Stimulated activated CD4-positive, alpha-beta T cell treated with anti-CD3 and anti-CD28 coated beads, Interleukin-4, amount 100 ng/mL, for 48 hours (primary cell): ENCODE measurements around the gene PRDM16.

Experiments
- DNase-seq, 2 donors: peaks; one replicate each; pipeline ENCODE4 v3.0.0-alpha.2; 2020; ENCODE audit warnings: low read depth in 2 of 2

Gene PRDM16

DNA sequence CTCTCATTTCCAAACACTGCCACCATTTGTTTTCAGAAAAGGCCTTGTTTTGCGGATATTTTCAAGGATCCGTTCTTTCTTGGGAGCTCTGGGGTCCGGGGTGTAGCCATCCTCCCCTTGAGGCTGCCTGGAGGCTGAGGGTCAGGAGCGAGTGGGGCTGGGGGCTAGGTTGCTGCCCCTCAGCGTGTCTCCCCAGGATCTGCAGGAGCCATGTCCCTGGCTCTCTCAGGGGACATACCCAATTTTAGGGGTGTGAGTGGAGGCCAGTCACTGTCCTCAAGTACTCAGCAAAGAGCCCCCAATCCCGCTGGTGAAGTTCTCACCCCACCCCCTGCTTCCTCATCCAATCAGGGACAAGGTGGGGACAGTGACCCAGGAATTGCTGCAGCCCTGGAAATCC, 15.0 kb upstream of the PRDM16 start:
- DNase-seq = no peak

DNA sequence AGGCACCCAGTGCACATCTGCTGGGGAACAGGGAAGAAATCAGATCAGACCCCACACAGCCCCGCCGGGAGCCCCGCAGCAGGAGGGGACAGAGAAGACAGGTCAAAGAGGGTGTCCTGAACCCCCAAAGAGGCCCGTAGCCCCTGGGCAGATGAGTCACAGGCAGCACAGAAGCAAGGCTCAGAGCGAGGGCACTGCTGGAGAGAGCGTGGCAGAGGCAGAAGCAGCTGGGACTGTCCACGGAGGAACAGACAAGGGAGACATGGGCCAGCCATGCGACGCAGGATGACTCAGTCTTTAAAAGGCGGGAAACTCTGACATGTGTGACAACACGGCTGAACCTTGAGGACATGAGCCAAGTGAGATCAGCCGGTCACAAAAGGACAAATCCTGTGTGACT, 14.5 kb upstream of the PRDM16 start:
- no peak for DNase-seq

DNA sequence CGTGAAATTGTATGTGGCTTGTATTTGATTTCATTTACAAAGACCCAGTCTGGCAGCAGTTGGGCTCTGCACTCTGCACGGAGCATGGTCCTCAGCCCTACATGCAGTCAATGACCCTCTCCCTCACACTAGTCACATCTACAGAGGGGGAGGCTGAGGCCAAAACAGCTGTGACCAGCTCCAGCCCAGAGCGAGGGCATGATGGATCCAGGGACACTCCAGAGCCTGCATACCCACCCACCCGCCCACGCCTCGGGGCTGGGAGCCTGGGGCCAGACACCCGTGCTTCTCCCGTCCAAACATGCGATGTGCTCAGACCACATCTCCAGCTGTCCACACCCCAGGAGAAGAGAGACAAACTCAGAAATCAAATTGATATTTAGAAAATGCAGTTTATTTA, 14.0 kb upstream of the PRDM16 start:
- DNase-seq = no peak

GRCh38 chr1:3056641-3057040, 12.4 kb upstream of the PRDM16 start:
- no peak for DNase-seq

GRCh38 chr1:3058263-3059030, 10.6 kb upstream of the PRDM16 start:
- no peak for DNase-seq

- no peak for DNase-seq
Observed at GRCh38 chr1:3060127-3060526, 8.9 kb upstream of the PRDM16 start.

DNA sequence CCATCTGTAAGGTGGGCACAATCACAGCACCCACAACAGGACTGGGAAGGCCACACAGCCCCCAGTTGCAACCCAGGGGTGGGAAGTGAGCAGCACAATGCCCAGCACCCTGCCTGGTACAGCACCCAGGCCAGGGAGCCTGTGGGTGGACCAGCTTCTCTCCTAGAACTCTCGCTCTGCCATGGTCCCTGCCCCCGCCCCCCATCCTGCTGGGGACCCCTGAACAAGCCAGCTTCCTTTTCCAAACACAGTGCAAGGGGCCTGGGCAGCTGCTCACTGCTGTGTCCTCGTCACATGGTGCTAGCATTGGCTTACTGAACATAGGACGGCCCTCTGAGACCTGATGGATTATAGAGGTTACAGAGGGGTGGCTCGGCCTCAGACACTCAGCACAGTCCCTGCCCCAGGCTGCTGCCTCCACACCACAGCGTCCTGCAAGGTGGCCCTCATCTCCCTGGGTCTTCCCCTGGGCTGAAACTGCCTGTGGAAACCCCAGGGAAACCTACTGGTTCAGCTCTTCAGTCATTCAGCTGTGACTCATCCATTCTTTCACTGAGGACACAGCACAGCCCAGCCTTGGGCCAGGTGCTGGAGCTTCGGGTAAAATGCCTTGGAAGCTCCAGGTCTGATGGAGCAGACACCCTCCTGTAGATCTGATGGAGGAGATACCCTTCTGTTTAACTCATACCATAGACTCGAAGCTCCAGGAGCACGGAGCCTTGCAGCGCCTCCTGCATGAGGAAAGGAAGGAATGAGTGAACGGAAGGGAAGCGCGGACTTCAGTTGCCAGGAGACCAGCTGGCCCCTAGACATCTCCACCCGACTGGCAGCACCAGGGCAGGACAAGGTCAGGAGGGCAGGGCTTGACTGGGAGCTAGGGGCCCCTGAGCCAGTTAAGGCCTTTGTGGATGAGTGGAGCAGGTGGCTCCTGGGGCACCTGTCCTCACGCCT, 8.1 kb upstream of the PRDM16 start:
- no peak for DNase-seq

- no peak for DNase-seq
Observed at GRCh38 chr1:3061566-3061965, 7.4 kb upstream of the PRDM16 start.

DNA sequence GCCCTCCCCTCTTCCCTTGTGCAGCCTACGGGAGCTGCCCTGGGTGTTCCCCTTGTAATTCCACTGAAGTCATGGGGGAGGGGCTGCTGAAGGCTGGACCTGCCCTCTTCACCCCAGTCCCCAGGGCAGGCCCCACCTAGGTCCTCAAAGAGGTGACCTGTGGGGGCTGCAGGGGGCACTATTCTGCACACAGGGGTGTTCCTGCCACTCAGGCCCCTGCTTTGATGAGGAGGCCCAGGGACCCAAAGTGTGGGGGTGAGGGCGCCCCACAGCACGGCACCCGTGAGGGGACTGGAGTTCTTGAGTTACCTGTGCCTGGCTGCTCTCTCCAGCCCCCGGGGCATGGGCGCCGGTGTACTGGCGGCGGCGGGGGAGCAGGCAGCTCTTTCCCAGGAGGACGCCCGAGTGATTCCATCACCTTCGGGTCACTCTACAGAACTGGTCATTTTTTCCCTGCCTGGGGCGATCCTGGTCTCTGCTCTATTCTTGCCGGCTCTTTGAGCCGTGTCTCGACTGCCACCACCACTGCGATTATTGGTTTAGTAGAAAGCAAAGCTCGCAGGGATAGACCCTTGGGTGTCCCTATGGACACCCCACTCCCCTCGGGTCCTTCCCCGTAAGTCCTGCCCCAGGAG, 6.9 kb upstream of the PRDM16 start:
- DNase-seq = no peak

- DNase-seq = no peak
Observed at GRCh38 chr1:3062616-3063378, 6.2 kb upstream of the PRDM16 start.

- DNase-seq = no peak
Observed at GRCh38 chr1:3063379-3064295, 5.4 kb upstream of the PRDM16 start.

DNA sequence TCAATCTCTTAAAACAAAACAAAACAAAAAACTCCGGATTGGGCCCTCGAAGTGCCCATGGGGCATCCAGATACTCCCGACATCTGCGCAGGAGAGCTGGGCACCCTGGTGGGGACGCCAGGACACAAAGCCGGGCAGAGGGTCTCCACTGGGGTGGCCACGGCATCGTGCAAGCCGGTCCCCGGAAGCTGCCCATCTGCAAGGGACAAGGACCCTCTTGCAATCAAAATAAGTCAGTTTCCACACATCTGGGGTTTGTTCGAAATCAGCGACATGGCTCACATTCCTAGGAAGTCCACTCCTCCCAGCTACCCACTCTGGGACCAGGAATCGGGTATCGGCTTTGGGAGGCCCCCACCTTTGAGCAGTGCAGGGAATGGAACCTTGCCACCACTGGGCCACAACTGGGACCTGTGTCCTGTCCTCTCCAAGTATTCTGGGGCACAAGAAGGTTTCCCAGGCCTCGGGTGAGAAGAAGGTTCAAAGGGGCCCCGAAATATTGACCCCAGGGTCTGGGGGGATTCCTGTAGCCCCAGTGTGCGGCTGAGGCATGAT, 4.6 kb upstream of the PRDM16 start:
- no peak for DNase-seq

- DNase-seq = no peak
Observed at GRCh38 chr1:3064901-3065300, 4.1 kb upstream of the PRDM16 start.

- no peak for DNase-seq
Observed at GRCh38 chr1:3065396-3065795, 3.6 kb upstream of the PRDM16 start.

DNA sequence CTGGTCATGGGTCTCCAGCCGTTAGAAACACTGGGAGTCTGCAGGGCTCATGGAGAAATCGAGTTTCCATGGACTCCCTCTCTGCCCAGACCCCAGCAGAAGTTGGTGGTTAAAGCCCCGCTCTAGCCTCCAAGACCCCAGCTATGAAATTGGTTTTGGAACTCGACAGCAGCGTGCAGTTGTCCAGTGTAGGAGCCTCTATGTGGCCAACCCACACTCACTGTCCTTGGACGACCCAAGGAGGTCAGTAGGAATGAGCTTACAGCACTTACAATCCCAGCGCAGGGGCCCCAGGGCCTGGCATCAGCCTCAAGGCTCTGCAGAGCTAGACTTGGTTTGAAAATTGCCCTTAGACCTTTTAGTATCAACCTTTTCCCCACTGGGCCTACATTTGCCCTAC, 3.2 kb upstream of the PRDM16 start:
- DNase-seq = no peak

DNA sequence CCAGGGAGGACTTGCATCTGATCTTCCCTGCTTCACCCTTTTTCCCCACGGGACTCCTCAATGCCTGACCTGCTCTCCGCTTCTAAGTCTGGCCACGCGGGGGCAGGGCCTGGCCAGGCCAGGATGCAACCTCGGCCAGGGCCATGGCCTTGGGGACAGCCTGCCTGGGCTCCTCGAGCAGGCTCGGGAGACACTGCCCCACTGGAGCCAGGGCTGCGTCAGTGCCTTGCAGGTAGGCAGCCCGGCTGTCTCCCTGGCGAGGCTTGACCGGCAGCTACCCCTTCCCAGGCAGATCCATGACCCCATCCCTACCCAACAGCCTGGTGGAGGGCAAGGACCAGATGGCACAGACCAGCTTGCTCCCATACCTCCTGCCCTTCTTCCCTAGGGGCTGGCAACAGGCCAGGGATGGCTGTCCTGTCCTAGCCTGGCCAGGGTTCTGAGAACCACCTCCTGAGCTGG, 2.7 kb upstream of the PRDM16 start:
- no peak for DNase-seq

DNA sequence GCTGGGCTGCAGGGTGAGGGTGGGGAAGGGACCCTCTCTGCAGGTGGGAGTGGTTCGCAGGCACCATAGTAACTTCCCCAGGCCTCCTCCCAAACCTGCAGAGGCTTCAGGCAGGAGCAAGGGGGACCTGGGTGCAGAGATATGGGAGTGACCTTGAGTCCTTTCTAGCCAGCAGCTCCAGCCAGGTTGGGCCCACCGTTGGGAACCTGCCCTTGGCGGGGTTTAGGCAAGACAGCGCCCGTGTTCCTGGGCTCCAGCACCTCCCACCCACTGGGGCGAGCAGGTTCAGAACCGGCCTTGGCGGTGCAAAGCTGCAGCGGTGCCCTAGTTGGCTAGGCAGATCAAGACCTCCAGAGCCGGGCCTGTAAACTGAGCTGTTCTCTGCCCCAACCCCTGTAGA, 2.2 kb upstream of the PRDM16 start:
- DNase-seq = no peak

DNA sequence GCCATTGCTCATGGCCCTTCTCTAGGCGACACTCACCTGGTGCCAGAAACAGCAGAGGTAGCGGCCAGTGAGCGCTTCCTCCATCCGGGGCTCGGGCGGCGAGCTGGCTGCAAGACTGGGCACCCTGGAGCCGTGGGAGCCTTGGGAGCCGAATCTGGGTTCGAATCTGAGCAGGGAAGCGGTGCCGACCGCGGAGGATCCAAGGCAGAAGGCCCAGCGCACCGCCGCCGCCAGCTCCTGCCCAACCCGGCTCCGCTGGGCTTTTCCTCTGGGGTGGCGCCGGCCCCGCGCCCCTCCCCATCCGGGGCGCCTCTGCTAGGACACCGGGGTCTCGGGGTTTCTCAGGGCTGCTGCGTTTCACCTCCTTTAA, 1.7 kb upstream of the PRDM16 start:
- no peak for DNase-seq

GRCh38 chr1:3067671-3068563, 1.1 kb upstream of the PRDM16 start:
- no peak for DNase-seq
